Omental fat pad (tissue), 4 donors: ENCODE data around the gene AVEN. TPM values are rescaled to one million over a fixed set of nuclear protein-coding genes. Genes with fewer than 3 reads are reported as not detected.

Experiments used
- ATAC-seq: fragments of 150-250 bp; one replicate; pipeline ENCODE4 v1.9.1; 2016; ENCODE audit warnings: mild to moderate bottlenecking, moderate library complexity; ENCODE audit not compliant: low FRiP score
- DNase-seq: peaks from one replicate; pipeline ENCODE4 v3.0.0-alpha.2; 2019; ENCODE audit warnings: low spot score
- CTCF ChIP-seq, 3 donors: fragments of 450-650 bp; IDR thresholded peaks; one replicate each; pipeline ENCODE4 v1.5.1; 2016 to 2017; ENCODE audit warnings: antibody characterized with exemption in 3 of 3, mild to moderate bottlenecking in 3 of 3, moderate library complexity in 2 of 3
- total RNA-seq, 4 donors: library from RNA; depleted of rRNA; stranded (reverse); fragments of >200 nt; gene quantifications; one replicate each; pipeline ENCODE4 v1.1.0, GENCODE V29; 2016

Gene AVEN
- total RNA-seq, 4 donors from 2014 or later = 11.4 to 15.6 (median 14.6) TPM

- no peak for ATAC-seq
- no peak for TF ChIP-seq CTCF (IDR thresholded peaks at IDR 0.05)
- no peak for DNase-seq
Measured at GRCh38 chr15:33968821-33969220, 70.2 kb downstream of the AVEN start.

DNA sequence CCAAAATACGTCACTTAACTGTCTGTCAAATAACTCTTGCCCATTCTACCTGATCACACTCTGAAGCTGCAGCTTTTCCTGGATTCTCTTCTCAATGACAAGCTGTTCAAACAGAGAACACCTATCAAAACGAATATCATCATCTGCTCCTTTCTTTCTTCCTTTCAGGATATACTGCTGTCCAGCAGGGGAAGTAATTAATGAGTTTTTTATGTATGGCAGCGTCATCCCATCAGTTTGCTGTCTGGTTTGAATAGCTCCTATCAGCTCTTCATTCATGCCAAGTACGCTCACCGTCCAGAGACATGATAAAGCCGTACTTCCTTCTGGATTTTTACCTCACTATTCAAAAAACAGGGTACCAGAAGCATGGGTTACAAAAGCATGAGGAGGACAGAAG is 70.8 kb downstream of the AVEN start, which contains the start of gene CHRM5:
Gene CHRM5 (plus strand): TSS at position 274 of the 400 bp plus-strand sequence. CDS start 94,221 bp downstream, outside the sequence.
- no peak for ATAC-seq
- DNase-seq = no peak
- no peak for TF ChIP-seq CTCF (IDR thresholded peaks at IDR 0.05)

GRCh38 chr15:33964665-33965040 is 74.4 kb downstream of the AVEN start:
- ATAC-seq (no peak), DNase-seq (no peak)
- TF ChIP-seq CTCF (IDR thresholded peaks at IDR 0.05) = no peak

- TF ChIP-seq CTCF (IDR thresholded peaks at IDR 0.05) = no peak
- no peak for DNase-seq
- no peak for ATAC-seq
Measured at GRCh38 chr15:33963831-33964664, 75.0 kb downstream of the AVEN start.

- DNase-seq (no peak), ATAC-seq (no peak)
- TF ChIP-seq CTCF (IDR thresholded peaks at IDR 0.05) = no peak
Measured at GRCh38 chr15:33960549-33960935, 78.5 kb downstream of the AVEN start.

DNA sequence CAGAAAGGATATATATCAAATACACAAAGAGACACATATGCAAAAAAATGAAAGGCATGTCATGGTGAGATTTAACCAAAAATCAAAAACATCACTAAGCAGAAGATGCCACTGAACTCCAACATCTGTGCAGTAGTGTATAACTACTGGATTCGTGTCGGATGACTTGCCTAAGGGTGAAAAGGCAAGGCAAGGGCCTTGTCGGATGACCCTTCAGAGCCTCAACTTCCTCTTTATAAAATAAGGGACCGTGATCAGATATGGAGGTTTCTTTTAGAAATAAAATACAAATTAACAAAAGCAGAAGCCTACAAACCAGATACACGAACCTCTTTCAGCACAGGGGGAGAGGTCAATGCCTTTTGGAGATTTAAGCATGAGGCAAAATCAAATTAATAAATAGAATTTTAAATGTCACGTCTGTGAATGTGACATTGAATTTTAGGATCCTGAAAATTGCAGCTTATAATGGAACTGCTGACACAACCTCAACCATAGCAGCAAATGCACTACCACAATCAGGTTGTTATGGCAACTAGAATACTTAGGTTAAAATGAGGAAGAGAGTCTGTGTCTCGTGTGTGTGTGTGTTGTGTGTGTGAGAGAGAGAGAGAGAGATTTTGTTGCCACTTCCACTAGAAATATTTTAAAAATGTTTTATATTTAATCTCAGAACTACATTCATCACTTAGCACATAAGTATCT is 79.0 kb downstream of the AVEN start:
- TF ChIP-seq CTCF (IDR thresholded peaks at IDR 0.05) = no peak
- DNase-seq (no peak), ATAC-seq (no peak)
